ENCODE data around the gene LGALS9C.
"Not testable (repeated sequence)": the region's sequence is repeated elsewhere in the genome, so short reads cannot be mapped to it uniquely, and the experiment has no call there.

LGALS9C gene

DNA sequence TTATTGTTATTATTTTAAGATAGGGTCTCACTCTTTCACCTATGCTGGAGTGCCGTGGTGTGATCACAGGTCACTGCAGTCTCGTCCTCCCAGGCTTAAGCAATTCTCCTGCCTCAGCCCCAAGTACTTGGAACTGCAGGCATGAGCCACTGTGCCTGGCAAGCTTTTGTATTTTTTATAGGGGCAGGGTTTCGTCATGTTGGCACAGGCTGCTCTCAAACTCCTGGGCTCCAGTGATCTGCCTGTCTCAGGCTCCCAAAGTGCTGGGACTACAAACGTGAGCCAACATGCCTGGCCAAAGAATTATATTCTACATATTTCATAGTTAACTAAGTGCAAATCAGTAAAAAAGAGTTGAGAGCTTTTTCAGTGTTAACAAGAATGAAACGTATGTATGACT, 65.6 kb downstream of the LGALS9C start:
- not testable (repeated sequence) for DNase-seq

DNA sequence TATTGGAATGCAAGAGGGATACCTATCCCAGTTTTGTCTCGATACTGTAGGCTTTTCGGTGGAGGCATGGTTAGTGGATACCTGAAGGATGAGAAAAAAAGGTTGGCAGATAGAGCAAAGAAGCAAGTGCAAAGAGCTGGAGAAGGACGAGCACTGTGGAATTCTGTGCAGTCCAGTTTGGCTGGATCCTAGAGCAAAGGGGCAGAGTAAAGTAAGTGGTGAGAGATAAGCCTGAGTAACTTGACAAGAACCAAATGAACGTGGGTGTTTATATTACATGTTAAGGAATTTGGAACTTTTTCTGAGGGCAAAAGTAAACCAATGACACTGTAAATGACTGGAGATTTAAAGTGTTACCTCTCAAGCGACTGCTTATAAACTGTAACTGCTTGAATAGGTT, 66.3 kb downstream of the LGALS9C start:
- DNase-seq, result not testable (repeated sequence)
